ENCODE data around the gene FUT6.
"Not testable (repeated sequence)": the region's sequence is repeated elsewhere in the genome, so short reads cannot be mapped to it uniquely, and the experiment has no call there.

Gene FUT6

GRCh38 chr19:5857203-5858081 is 17.9 kb upstream of the FUT6 start:
- DNase-seq = no peak

- not testable (repeated sequence) for DNase-seq
Measured at GRCh38 chr19:5855151-5855550, 15.6 kb upstream of the FUT6 start.

GRCh38 chr19:5854121-5854520 is 14.6 kb upstream of the FUT6 start:
- DNase-seq = not testable (repeated sequence)

- no peak for DNase-seq
Measured at GRCh38 chr19:5851302-5851701, 11.8 kb upstream of the FUT6 start, which contains the start of gene FUT3. TSS of gene FUT3 (minus strand) at chr19:5851449.

- no peak for DNase-seq
Measured at GRCh38 chr19:5850743-5851293, 11.3 kb upstream of the FUT6 start.

GRCh38 chr19:5850189-5850588 is 10.7 kb upstream of the FUT6 start:
- no peak for DNase-seq

- DNase-seq = not testable (repeated sequence)
Measured at GRCh38 chr19:5848621-5849020, 9.1 kb upstream of the FUT6 start.

- not testable (repeated sequence) for DNase-seq
Measured at GRCh38 chr19:5847846-5848245, 8.3 kb upstream of the FUT6 start.

- no peak for DNase-seq
Measured at GRCh38 chr19:5844456-5845433, 5.2 kb upstream of the FUT6 start.

GRCh38 chr19:5843295-5843927 is 3.9 kb upstream of the FUT6 start:
- no peak for DNase-seq

- not testable (repeated sequence) for DNase-seq
Measured at GRCh38 chr19:5841735-5842111, 2.2 kb upstream of the FUT6 start.

GRCh38 chr19:5838353-5839064 is 993 bp downstream of the FUT6 start:
- no peak for DNase-seq

- DNase-seq = no peak
Measured at GRCh38 chr19:5837761-5838352, 1.6 kb downstream of the FUT6 start.

- DNase-seq = no peak
Measured at GRCh38 chr19:5832527-5833216, 6.8 kb downstream of the FUT6 start.

- no peak for DNase-seq
Measured at GRCh38 chr19:5832061-5832460, 7.4 kb downstream of the FUT6 start.

GRCh38 chr19:5831159-5831558 is 8.3 kb downstream of the FUT6 start:
- no peak for DNase-seq

GRCh38 chr19:5829567-5830310 is 9.8 kb downstream of the FUT6 start:
- DNase-seq = no peak

- DNase-seq = peak in 1 of 2 donors; percentile 13
Measured at GRCh38 chr19:5828661-5829566, 10.6 kb downstream of the FUT6 start.
